Measurements from ENCODE around the gene SLC12A5. TPM values are rescaled to one million over a fixed set of nuclear protein-coding genes. Genes with fewer than 3 reads are reported as not detected.

SLC12A5 gene
- total and polyA plus RNA-seq, 2 of the 4 experiments (the other 2 are of a cell fraction), result 2.2 TPM; not detected in 1

- CTCF ChIA-PET, result no interaction called here
Observed at GRCh38 chr20:46102940-46103339, 73.9 kb downstream of the SLC12A5 start.

More at GRCh38 chr20:46102940-46103339, 73.9 kb downstream of the SLC12A5 start:
- H3K9me3 ChIP-seq (ENCODE audit: control insufficient read depth, insufficient read depth, low read length), result peaks cover 3% of the 10 kb centered on the region; the same call in 1 of the 2 replicates
- H4K8ac ChIP-seq (ENCODE audit: low read depth in 2 of 2, low read length in 2 of 2), result no peak overlapping the region
- H3K14ac ChIP-seq (replicated peaks; ENCODE audit: low read depth, low read length), result no peak overlapping the region
- no peaks in the 10 kb centered on the region for H3K4me1 ChIP-seq (ENCODE audit: control insufficient read depth, insufficient read depth, low read length)
- H3K56ac ChIP-seq (ENCODE audit: extremely low read depth, insufficient read depth, low read length), result no peak overlapping the region
- H2AK9ac ChIP-seq (replicated peaks; ENCODE audit: low read depth, low read length, poor library complexity), result no peak overlapping the region
- H4K91ac ChIP-seq (ENCODE audit: insufficient read depth, low read depth, low read length), result no peak overlapping the region
- POLR2A ChIA-PET (ENCODE audit: unreplicated experiment), result no interaction called here
- in situ Hi-C loops (cut with MboI; ENCODE audit: low sequenced_read_pairs), result no loop called here
- no peak overlapping the region for H2AFZ ChIP-seq (replicated peaks; ENCODE audit: low read length, poor library complexity)
- H2AK5ac ChIP-seq (ENCODE audit: low read depth, low read length), result no peak overlapping the region
- no TSS peak for BruUV-seq (replicated peaks)
- no peak for DNase-seq
- dilution Hi-C loops (cut with HindIII; ENCODE audit: low sequenced_read_pairs, unreplicated experiment), result no loop called here
- H3K9me1 ChIP-seq (ENCODE audit: insufficient read depth, low read length), result no peaks in the 10 kb centered on the region
- no peak overlapping the region for H3K27ac ChIP-seq (ENCODE audit: insufficient read depth, low read length)
- intact Hi-C loops (cut with micrococcal nuclease), result no loop called here
- WGBS, 2 experiments (ENCODE audit: extremely low coverage in 2 of 2, insufficient read length in 1 of 2), result no CpG with 5 or more reads among the region's 3 CpGs
- H3K4me3 ChIP-seq (ENCODE audit: insufficient read depth, low read depth, low read length), result no peak overlapping the region
- H3K23ac ChIP-seq (ENCODE audit: low read depth, low read length), result no peak overlapping the region
- no peak overlapping the region for H2BK20ac ChIP-seq (ENCODE audit: low read depth, low read length)
- TF ChIP-seq POLR2A (IDR thresholded peaks at IDR 0.05; ENCODE audit: low read depth, low read length) (no peak), RAD21 (IDR thresholded peaks at IDR 0.05; ENCODE audit: low read length) (no peak), MAZ (IDR thresholded peaks at IDR 0.05; ENCODE audit: borderline replicate concordance, low read depth, low read length) (no peak), ELK1 (IDR thresholded peaks at IDR 0.05; ENCODE audit: borderline replicate concordance, low read depth, low read length) (no peak), MXI1 (IDR thresholded peaks at IDR 0.05; ENCODE audit: borderline replicate concordance, low read depth, low read length) (no peak), FOS (IDR thresholded peaks at IDR 0.05; ENCODE audit: low read depth, low read length) (no peak), USF2 (IDR thresholded peaks at IDR 0.05; ENCODE audit: low read depth, low read length) (no peak), BHLHE40 (IDR thresholded peaks at IDR 0.05; ENCODE audit: low read depth, low read length) (no peak), RFX5 (IDR thresholded peaks at IDR 0.05; ENCODE audit: low read depth, low read length) (no peak), CTCF (conservative IDR thresholded peaks at IDR 0.05; ENCODE audit: low read depth, low read length) (no peak), SMC3 (IDR thresholded peaks at IDR 0.05; ENCODE audit: low read depth, low read length) (no peak), NFE2L2 (IDR thresholded peaks at IDR 0.05; ENCODE audit: low read depth, low read length) (no peak), CHD1 (IDR thresholded peaks at IDR 0.05; ENCODE audit: low read depth, low read length) (no peak), CEBPB (IDR thresholded peaks at IDR 0.05; ENCODE audit: low read depth, low read length) (no peak)
- H4K5ac ChIP-seq (ENCODE audit: low read depth, low read length), result no peak overlapping the region
- no peak overlapping the region for H2BK120ac ChIP-seq (ENCODE audit: low read depth, low read length)
- no peaks in the 10 kb centered on the region for H3K36me3 ChIP-seq (ENCODE audit: control insufficient read depth, insufficient read depth, low read length)
- ATAC-seq (ENCODE audit: low read depth), result no peak
- H3K27me3 ChIP-seq (ENCODE audit: control insufficient read depth, insufficient read depth, low read length), result peaks cover 22% of the 10 kb centered on the region
- no peak overlapping the region for H3K18ac ChIP-seq (ENCODE audit: low read depth, low read length)
- H2BK5ac ChIP-seq (ENCODE audit: low read depth, low read length, poor library complexity, severe bottlenecking), result no peak overlapping the region
- H3K9ac ChIP-seq (ENCODE audit: low read depth, low read length), result no peak overlapping the region
- H3K4ac ChIP-seq (ENCODE audit: low read depth, low read length), result no peak overlapping the region
- no peaks in the 10 kb centered on the region for H4K20me1 ChIP-seq (ENCODE audit: insufficient read depth, low read length)
- H2BK15ac ChIP-seq (ENCODE audit: low read depth, low read length), result no peak overlapping the region
- H3K4me2 ChIP-seq (ENCODE audit: low read depth, low read length), result no peak overlapping the region
- H3K79me1 ChIP-seq (ENCODE audit: low read depth in 1 of 2, low read length in 2 of 2), result no peaks in the 10 kb centered on the region
